HUES64 (cell line): Measurements from ENCODE around the gene INAFM1. TPM values are rescaled to one million over a fixed set of nuclear protein-coding genes. Genes with fewer than 3 reads are reported as not detected.

Source experiments
- H3K27ac ChIP-seq: 2 replicates; pipeline ENCODE4 v1.7.0; 2013; ENCODE audit warnings: low read depth, low read length, inconsistent platforms
- H3K27me3 ChIP-seq: 2 replicates; pipeline ENCODE4 v1.6.1; 2013; ENCODE audit warnings: mild to moderate bottlenecking, low read length; ENCODE audit not compliant: insufficient read depth
- H3K36me3 ChIP-seq: 2 replicates; pipeline ENCODE4 v1.6.1; 2013; ENCODE audit warnings: mild to moderate bottlenecking, low read length; ENCODE audit not compliant: insufficient read depth
- H3K4me1 ChIP-seq: 2 replicates; pipeline ENCODE4 v1.6.1; 2013; ENCODE audit warnings: mild to moderate bottlenecking, low read length, moderate library complexity; ENCODE audit not compliant: insufficient read depth
- H3K4me3 ChIP-seq: 2 replicates; pipeline ENCODE4 v1.5.1; 2013; ENCODE audit warnings: mild to moderate bottlenecking, low read length, moderate library complexity
- H3K9ac ChIP-seq: 2 replicates; pipeline ENCODE4 v1.6.1; 2013; ENCODE audit warnings: mild to moderate bottlenecking, low read depth, low read length
- H3K9me3 ChIP-seq: 2 replicates; pipeline ENCODE4 v1.6.1; 2013; ENCODE audit warnings: low read depth, low read length; ENCODE audit not compliant: insufficient read depth
- WGBS: fragments of 150-250, 120-280 bp; methylation state at CpG from one replicate; pipeline ENCODE4 v1.1.7; 2013; ENCODE audit warnings: missing lambda C conversion rate; 5-methylcytosine and 5-hydroxymethylcytosine counted together
- polyA plus RNA-seq, 2 experiments: library from polyadenylated mRNA; stranded (reverse); fragments of 50-300 nt; gene quantifications; one replicate each; pipeline ENCODE4 v1.2.3, GENCODE V29; 2013

The INAFM1 gene
- 3.9 TPM for polyA plus RNA-seq (2013, experiment 1 of 2)
- polyA plus RNA-seq (2013, experiment 2 of 2), result 6.5 TPM

DNA sequence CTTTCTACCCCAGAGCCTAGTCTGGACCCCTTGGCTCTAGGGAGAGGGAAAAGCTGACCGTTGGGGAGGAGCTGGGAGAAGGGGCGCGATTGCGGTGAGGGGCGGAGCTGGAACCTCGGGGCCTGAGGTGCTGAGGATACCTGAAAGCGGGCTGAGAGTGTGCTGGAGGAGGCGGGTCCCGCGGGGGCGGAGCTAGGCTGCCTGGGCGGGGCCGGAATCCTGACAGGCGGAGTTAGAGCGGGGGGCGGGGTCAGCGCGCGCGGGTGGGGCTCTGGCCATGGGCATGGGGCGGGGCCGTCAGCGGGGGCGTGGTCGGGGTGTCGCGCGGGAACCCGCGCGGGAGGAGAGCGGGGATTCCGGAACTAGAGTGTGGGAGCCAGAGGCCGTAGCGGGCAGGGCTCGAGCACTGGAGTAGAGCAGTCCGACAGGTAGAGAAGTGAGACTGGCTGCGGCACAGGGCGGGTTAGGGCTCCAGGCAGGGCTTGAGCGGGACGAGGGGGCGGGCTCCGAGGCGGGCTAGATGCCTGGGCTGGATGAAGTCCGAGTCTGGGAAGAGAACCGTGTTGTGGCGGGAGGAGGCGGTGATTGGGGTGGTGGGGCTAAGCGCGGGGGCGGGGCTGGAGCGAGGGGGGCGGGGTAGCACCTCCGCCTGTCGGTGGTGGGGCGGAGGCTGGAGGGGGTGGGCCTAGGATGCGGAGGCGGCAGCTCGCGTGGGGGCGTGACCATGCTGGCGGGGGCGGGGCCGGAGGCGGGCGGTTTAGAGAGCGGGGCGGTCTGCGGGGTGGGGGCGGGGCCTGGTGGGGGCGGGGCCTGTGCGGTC is at the start of gene INAFM1:
INAFM1 (plus strand) TSS at position 815 of the 820 bp plus-strand sequence. CDS start 35 bp downstream, outside the sequence.
- no peaks in the 10 kb centered on the region for H3K9me3 ChIP-seq
- H3K27me3 ChIP-seq, result peaks cover 12% of the 10 kb centered on the region
- peak within 1 kb of the TSS; percentile 72 for H3K4me3 ChIP-seq
- peak within 1 kb of the TSS; percentile 99 for H3K27ac ChIP-seq
- under 1% methylated on average over 66 of the region's 72 CpGs for WGBS
- H3K9ac ChIP-seq, result peak within 1 kb of the TSS; percentile 90
- peaks cover 6% of the 10 kb centered on the region; the same call in 1 of the 2 replicates for H3K4me1 ChIP-seq
- H3K36me3 ChIP-seq, result peaks cover 17% of the 10 kb centered on the region

GRCh38 chr19:47225746-47226425 is 48.8 kb upstream of the INAFM1 start:
- 3% methylated on average over 59 of the region's 59 CpGs for WGBS
- H3K4me3 ChIP-seq, result peak overlapping the region; percentile 70

GRCh38 chr19:47226426-47227351 is 48.0 kb upstream of the INAFM1 start:
- Histone ChIP-seq H3K36me3 (peaks cover 4% of the 10 kb centered on the region), H3K27ac (peak overlapping the region; percentile 98), H3K4me3 (peak overlapping the region; percentile 70), H3K9me3 (no peaks in the 10 kb centered on the region), H3K4me1 (peaks cover 22% of the 10 kb centered on the region), H3K27me3 (peaks cover 4% of the 10 kb centered on the region), H3K9ac (peak overlapping the region; percentile 79)
- WGBS, result 2% methylated on average over 56 of the region's 56 CpGs

More at GRCh38 chr19:47225746-47226425, 48.8 kb upstream of the INAFM1 start:
- H3K9ac ChIP-seq, result peak overlapping the region; percentile 79
- peak overlapping the region; percentile 98 for H3K27ac ChIP-seq
- H3K9me3 ChIP-seq, result no peaks in the 10 kb centered on the region
- H3K27me3 ChIP-seq, result peaks cover 4% of the 10 kb centered on the region
- peaks cover 17% of the 10 kb centered on the region for H3K4me1 ChIP-seq
- peaks cover 4% of the 10 kb centered on the region for H3K36me3 ChIP-seq

GRCh38 chr19:47227352-47228167 is 47.1 kb upstream of the INAFM1 start:
- peaks cover 21% of the 10 kb centered on the region for H3K4me1 ChIP-seq
- WGBS, result under 1% methylated on average over 27 of the region's 27 CpGs
- H3K27me3 ChIP-seq, result peaks cover 4% of the 10 kb centered on the region
- no peaks in the 10 kb centered on the region for H3K9me3 ChIP-seq
- peak overlapping the region; percentile 70 for H3K4me3 ChIP-seq
- peak overlapping the region; percentile 79 for H3K9ac ChIP-seq
- H3K27ac ChIP-seq, result peak overlapping the region; percentile 98
- H3K36me3 ChIP-seq, result peaks cover 4% of the 10 kb centered on the region

GRCh38 chr19:47228168-47228936 is 46.3 kb upstream of the INAFM1 start:
- H3K27ac ChIP-seq, result peak overlapping the region; percentile 98; the same call in 1 of the 2 replicates
- peaks cover 21% of the 10 kb centered on the region for H3K4me1 ChIP-seq
- H3K27me3 ChIP-seq, result peaks cover 4% of the 10 kb centered on the region
- peaks cover 4% of the 10 kb centered on the region for H3K36me3 ChIP-seq
- WGBS, result 2% methylated on average over 49 of the region's 50 CpGs
- peak overlapping the region; percentile 67 for H3K9ac ChIP-seq
- H3K9me3 ChIP-seq, result no peaks in the 10 kb centered on the region
- peak overlapping the region; percentile 70 for H3K4me3 ChIP-seq

DNA sequence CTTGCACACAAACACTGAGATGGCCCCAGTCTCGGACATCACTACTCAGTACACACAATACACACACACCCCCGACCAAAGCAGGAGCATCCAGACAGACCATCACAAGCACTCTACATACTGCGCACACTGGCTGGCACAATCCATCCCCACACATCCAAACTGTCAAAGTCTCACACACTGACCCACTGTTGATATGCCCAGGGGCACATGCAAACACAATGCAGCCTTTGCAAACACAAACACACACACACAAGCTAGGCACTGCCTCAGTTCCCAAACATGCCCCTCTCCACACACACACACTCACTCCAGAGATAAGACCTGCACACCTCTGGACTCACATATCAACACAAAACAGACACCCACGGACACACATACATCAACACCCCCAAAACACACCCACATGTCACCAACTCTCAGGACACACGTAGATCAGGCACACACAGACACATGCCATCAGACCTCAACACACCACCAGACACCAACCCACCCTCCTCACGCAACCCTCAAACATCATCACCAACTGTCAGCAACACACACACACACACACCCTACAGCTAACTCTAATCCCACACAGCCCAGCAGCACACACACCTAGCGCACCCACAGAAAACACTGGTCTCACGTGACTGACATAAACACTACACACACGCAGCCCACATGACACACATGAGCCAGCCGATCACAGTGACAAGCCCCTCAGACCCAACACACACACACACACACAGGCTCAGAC is 45.6 kb upstream of the INAFM1 start:
- peak overlapping the region; percentile 70 for H3K4me3 ChIP-seq
- no peak overlapping the region; the same call in 1 of the 2 replicates for H3K27ac ChIP-seq
- no peaks in the 10 kb centered on the region for H3K9me3 ChIP-seq
- peak overlapping the region; percentile 67; the same call in 1 of the 2 replicates for H3K9ac ChIP-seq
- H3K36me3 ChIP-seq, result no peaks in the 10 kb centered on the region
- H3K27me3 ChIP-seq, result peaks cover 4% of the 10 kb centered on the region
- WGBS, result 38% methylated on average over 10 of the region's 10 CpGs
- H3K4me1 ChIP-seq, result peaks cover 21% of the 10 kb centered on the region

DNA sequence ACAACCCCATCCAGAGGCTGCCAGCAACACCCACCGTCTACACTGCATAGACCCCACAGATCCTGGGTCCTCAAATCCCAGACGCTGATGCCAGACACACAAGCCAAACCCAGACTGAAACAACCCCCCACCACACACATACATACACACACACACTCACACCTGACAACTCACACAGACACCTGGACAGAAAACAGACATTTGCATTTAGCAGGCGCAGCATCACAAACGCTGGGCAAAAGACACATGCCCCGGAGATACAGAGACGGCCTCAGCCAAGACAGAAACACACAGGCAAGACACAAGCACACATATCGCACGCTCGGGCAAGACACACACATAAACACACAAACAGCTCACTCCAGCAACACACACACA is 45.0 kb upstream of the INAFM1 start:
- H3K4me3 ChIP-seq, result peak overlapping the region; percentile 70
- no peaks in the 10 kb centered on the region for H3K36me3 ChIP-seq
- peak overlapping the region; percentile 23 for H3K9ac ChIP-seq
- H3K27ac ChIP-seq, result no peak overlapping the region
- H3K4me1 ChIP-seq, result peaks cover 21% of the 10 kb centered on the region
- no peaks in the 10 kb centered on the region for H3K9me3 ChIP-seq
- WGBS, result 7% methylated on average over 9 of the region's 9 CpGs
- H3K27me3 ChIP-seq, result peaks cover 4% of the 10 kb centered on the region

- H3K27ac ChIP-seq, result peak overlapping the region; percentile 76; the same call in 1 of the 2 replicates
These were observed 44.4 kb upstream of the INAFM1 start for GRCh38 chr19:47230054-47230920.

More at GRCh38 chr19:47230054-47230920, 44.4 kb upstream of the INAFM1 start:
- WGBS, result under 1% methylated on average over 81 of the region's 84 CpGs
- H3K36me3 ChIP-seq, result no peaks in the 10 kb centered on the region
- H3K4me3 ChIP-seq, result peak overlapping the region; percentile 70
- peak overlapping the region; percentile 29 for H3K9ac ChIP-seq
- H3K9me3 ChIP-seq, result no peaks in the 10 kb centered on the region
- H3K27me3 ChIP-seq, result peaks cover 4% of the 10 kb centered on the region
- peaks cover 20% of the 10 kb centered on the region for H3K4me1 ChIP-seq
